SIG-M5 (cell line): ENCODE results near the gene SMIM33.
A peak's percentile ranks its signal among the peaks of the same experiment; 100 is the strongest.
"Not testable (repeated sequence)": the region's sequence is repeated elsewhere in the genome, so short reads cannot be mapped to it uniquely, and the experiment has no call there.

Experiments used
- DNase-seq: peaks from one replicate; lab custom pipeline; 2025; lab: John Stamatoyannopoulos, UW

Gene SMIM33

GRCh38 chr5:139470821-139471300 is at the start of gene SMIM33:
SMIM33 (plus strand) TSS chr5:139471004; CDS start chr5:139471122, 118 bp downstream.
- DNase-seq: no peak

- peak; percentile 35 for DNase-seq
Observed at GRCh38 chr5:139422307-139422893, 48.4 kb upstream of the SMIM33 start.

GRCh38 chr5:139425497-139425896 is 45.3 kb upstream of the SMIM33 start:
- DNase-seq: no peak

GRCh38 chr5:139426203-139426885 is 44.5 kb upstream of the SMIM33 start:
- no peak for DNase-seq

- no peak for DNase-seq
Observed at GRCh38 chr5:139430015-139430414, 40.8 kb upstream of the SMIM33 start.

- DNase-seq: no peak
Observed at GRCh38 chr5:139431706-139432105, 39.1 kb upstream of the SMIM33 start.

GRCh38 chr5:139435676-139436075 is 35.1 kb upstream of the SMIM33 start:
- no peak for DNase-seq

- no peak for DNase-seq
Observed at GRCh38 chr5:139438707-139439012, 32.1 kb upstream of the SMIM33 start.

GRCh38 chr5:139439013-139439903 is 31.5 kb upstream of the SMIM33 start, which contains the start of gene DNAJC18:
DNAJC18 (minus strand) TSS chr5:139439525; CDS start chr5:139439445, 80 bp downstream.
- DNase-seq: peak; percentile 57

- DNase-seq: not testable (repeated sequence)
Observed at GRCh38 chr5:139440416-139440815, 30.4 kb upstream of the SMIM33 start.

GRCh38 chr5:139443831-139444453 is 26.9 kb upstream of the SMIM33 start:
- DNase-seq: no peak

- no peak for DNase-seq
Observed at GRCh38 chr5:139445325-139446170, 25.3 kb upstream of the SMIM33 start.

GRCh38 chr5:139446956-139447779 is 23.6 kb upstream of the SMIM33 start:
- no peak for DNase-seq

GRCh38 chr5:139451176-139451575 is 19.6 kb upstream of the SMIM33 start:
- no peak for DNase-seq

GRCh38 chr5:139451878-139452660 is 18.7 kb upstream of the SMIM33 start:
- no peak for DNase-seq

GRCh38 chr5:139453683-139454567 is 16.9 kb upstream of the SMIM33 start:
- DNase-seq: no peak

GRCh38 chr5:139454568-139455290 is 16.1 kb upstream of the SMIM33 start:
- DNase-seq: no peak

GRCh38 chr5:139456776-139457175 is 14.0 kb upstream of the SMIM33 start:
- no peak for DNase-seq
